ENCODE data around the gene SCAMP1. TPM values are rescaled to one million over a fixed set of nuclear protein-coding genes. Genes with fewer than 3 reads are reported as not detected.

SCAMP1 gene
- total RNA-seq, 3 donors from 2014 or later, result 12.2 to 16.0 (median 13.5) TPM

Other genes starting within 250 kb of the SCAMP1 start
- 10 to 100 TPM; 29.2 to 34.7 (median 31.2) TPM for gene AP3B1, start 65.9 kb upstream of the SCAMP1 start, total RNA-seq